GM12865 (cell line): ENCODE results near the gene NAPB.

ENCODE experiments used
- DNase-seq: peaks from one replicate; pipeline ENCODE4 v3.0.0; 2010; ENCODE audit warnings: low read depth
- H3K4me3 ChIP-seq: 2 replicates; pipeline ENCODE4 v1.5.1; 2011; ENCODE audit warnings: mild to moderate bottlenecking, low read depth, low read length, control low read depth
- TF ChIP-seq, protein P1 (sequence below): IDR thresholded peaks from 2 replicates; pipeline ENCODE4 v1.5.1; 2011; ENCODE audit warnings: low read length, control low read depth, low read depth, inconsistent platforms; ENCODE audit not compliant: insufficient read depth; ENCODE audit errors: missing control alignments

Gene NAPB

DNA sequence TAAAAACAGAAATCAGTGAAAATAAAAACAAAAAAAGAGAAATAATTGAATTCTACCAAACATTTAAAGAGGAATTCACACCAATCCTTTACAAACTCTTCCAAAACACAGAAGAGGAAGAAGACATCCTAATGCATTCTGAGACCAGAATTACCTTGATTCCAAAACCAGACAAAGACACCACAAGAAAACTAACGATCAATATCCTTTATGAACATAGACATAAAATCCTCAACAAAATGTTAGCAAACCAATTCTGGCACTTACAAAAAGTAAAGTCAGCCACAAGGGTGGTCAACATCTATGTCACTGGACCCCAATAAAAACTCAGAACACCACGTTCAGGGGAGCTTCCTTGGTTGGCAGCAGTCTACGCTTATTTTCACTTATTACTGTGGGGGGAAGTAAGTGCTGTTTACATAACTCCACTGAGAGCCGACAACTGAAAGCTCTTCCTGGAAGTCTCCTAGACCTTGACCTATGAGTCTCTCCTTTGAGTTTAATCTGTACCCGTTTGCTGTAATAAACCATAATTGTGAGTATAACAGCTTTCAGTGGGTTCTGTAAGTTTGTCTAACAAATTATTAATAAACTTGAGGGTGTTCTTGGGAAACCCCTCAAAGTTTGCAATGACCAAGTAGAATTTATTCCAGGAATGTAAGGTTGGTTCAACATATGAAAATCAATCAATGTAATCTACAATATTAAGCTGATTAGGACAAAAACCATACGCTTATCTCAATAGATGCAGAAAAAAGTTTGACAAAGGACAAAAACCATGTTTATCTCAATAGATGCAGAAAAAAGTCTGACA lies 34.8 kb downstream of the NAPB start:
- DNase-seq = no peak
- TF ChIP-seq, protein P1, sequence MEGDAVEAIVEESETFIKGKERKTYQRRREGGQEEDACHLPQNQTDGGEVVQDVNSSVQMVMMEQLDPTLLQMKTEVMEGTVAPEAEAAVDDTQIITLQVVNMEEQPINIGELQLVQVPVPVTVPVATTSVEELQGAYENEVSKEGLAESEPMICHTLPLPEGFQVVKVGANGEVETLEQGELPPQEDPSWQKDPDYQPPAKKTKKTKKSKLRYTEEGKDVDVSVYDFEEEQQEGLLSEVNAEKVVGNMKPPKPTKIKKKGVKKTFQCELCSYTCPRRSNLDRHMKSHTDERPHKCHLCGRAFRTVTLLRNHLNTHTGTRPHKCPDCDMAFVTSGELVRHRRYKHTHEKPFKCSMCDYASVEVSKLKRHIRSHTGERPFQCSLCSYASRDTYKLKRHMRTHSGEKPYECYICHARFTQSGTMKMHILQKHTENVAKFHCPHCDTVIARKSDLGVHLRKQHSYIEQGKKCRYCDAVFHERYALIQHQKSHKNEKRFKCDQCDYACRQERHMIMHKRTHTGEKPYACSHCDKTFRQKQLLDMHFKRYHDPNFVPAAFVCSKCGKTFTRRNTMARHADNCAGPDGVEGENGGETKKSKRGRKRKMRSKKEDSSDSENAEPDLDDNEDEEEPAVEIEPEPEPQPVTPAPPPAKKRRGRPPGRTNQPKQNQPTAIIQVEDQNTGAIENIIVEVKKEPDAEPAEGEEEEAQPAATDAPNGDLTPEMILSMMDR = no peak
- H3K4me3 ChIP-seq = no peak overlapping the region

GRCh38 chr20:23381876-23382275 lies 39.4 kb downstream of the NAPB start:
- DNase-seq = no peak
- no peak overlapping the region for H3K4me3 ChIP-seq
- TF ChIP-seq, protein P1 = no peak

- no peak overlapping the region for H3K4me3 ChIP-seq
- DNase-seq = no peak
- TF ChIP-seq, protein P1 = no peak
These were observed 41.5 kb downstream of the NAPB start for GRCh38 chr20:23379772-23380171.

GRCh38 chr20:23375827-23376226 lies 45.5 kb downstream of the NAPB start:
- no peak overlapping the region for H3K4me3 ChIP-seq
- TF ChIP-seq, protein P1 = no peak
- DNase-seq = no peak

DNA sequence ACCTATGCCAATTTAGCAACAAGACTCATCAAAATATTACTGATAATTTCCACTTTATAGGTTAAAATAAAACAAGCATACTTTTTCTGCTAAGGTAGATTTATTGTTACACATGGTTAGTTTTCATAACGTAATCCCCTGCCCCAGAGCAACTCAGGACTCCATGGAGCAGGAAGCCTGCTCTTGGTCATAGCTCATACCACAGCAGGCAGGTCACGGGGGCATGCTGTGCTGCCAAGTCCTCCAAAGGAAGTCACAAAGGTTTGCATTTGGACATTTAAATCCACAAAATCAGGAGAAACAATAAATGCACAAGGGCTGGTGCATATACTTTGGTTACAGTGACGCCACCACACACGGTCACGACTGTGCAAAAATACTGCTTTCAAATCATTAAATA lies 46.8 kb downstream of the NAPB start:
- H3K4me3 ChIP-seq = no peak overlapping the region
- TF ChIP-seq, protein P1 = no peak
- no peak for DNase-seq

- DNase-seq = no peak
- TF ChIP-seq, protein P1 = no peak
These were observed 49.8 kb downstream of the NAPB start for GRCh38 chr20:23371496-23371895.

GRCh38 chr20:23370873-23371272 lies 50.4 kb downstream of the NAPB start:
- H3K4me3 ChIP-seq = no peak overlapping the region
- no peak for DNase-seq
- TF ChIP-seq, protein P1 = no peak

More at GRCh38 chr20:23371496-23371895, 49.8 kb downstream of the NAPB start:
- no peak overlapping the region for H3K4me3 ChIP-seq
